ENCODE data around the gene ABAT.

Gene ABAT

DNA sequence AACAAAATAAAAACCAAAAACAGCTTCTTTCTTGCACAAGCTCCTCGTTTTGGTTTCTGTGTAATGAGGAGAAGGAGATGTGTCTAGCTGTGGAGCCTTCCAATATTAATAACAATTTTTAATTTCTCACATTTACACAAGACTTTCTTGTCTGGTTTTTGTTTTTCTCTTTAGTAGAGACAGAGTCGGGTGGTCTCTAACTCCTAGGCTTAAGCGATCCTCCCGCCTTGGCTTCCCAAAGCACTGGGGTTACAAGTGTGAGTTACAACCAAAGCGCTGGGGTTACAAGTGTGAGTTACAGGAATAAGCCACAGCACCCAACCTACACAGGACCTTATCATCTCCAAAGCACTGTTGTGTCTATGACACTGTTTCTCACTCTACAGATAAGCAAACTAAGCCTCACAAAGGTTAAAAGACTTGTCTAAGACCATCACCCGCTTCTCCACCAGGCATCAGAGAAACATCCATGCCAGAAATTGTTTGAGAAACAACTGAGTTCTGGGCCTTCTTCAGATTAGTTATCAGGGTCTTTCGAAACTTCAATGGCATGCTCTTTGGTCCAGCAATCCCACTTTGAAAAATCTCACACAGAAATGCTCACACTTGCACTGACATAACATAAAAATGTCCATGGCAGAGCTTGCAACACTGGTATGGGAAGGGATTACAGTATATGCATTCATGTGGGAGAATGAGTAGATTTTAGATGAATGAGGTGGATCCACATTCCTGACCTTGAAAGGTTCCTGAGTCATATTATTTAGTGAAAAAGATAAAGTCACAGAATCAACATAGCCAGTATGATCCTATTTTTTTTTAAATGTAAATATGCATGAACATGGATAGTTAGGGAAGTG, 3.9 kb downstream of the ABAT start:
- Mint-ChIP-seq H3K9me3 (no peaks in the 10 kb centered on the region), H3K27ac (no peak overlapping the region), H3K4me1 (ENCODE audit: low read depth in 2 of 2) (peaks cover 15 to 26% of the 10 kb centered on the region in 2 donors), H3K36me3 (ENCODE audit: insufficient read depth) (peaks cover 12% of the 10 kb centered on the region), H3K27me3 (no peaks in the 10 kb centered on the region), H3K4me3 (no peak overlapping the region)
- no peak for ATAC-seq (replicated peaks)
- DNase-seq: no peak

DNA sequence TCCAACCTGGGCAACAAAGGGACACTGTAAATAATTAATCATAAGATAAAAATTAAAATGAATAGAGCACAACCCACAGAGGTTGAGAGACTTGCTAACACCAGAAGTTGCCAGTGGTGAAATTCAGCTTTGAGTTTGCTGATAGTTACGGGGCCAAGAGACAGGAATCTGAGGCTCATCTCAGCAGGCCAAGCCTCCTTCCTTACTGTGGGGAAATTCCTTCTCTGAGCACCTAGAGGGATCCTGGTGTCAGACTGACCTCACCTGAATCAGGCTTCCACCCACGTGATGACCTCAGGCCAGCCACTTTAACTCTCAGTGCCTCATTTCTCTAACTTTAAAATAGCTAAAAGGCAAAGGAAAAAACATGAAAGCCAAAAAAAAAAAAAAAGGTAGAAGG, 4.7 kb downstream of the ABAT start:
- H3K36me3 Mint-ChIP-seq (ENCODE audit: insufficient read depth): peaks cover 12% of the 10 kb centered on the region
- H3K4me1 Mint-ChIP-seq (ENCODE audit: low read depth in 2 of 2): peaks cover 12 to 22% of the 10 kb centered on the region in 2 donors
- no peak overlapping the region for H3K27ac Mint-ChIP-seq
- H3K4me3 Mint-ChIP-seq: no peak overlapping the region
- ATAC-seq (replicated peaks) (no peak), DNase-seq (no peak)
- no peaks in the 10 kb centered on the region for H3K9me3 Mint-ChIP-seq
- no peaks in the 10 kb centered on the region for H3K27me3 Mint-ChIP-seq

- DNase-seq: no peak
- no peak for ATAC-seq (replicated peaks)
- no peak overlapping the region for H3K4me3 Mint-ChIP-seq
- no peak overlapping the region for H3K27ac Mint-ChIP-seq
- peaks cover 3 to 12% of the 10 kb centered on the region in 2 donors for H3K4me1 Mint-ChIP-seq (ENCODE audit: low read depth in 2 of 2)
- H3K9me3 Mint-ChIP-seq: no peaks in the 10 kb centered on the region
- H3K27me3 Mint-ChIP-seq: no peaks in the 10 kb centered on the region
- peaks cover 3% of the 10 kb centered on the region for H3K36me3 Mint-ChIP-seq (ENCODE audit: insufficient read depth)
These were observed 8.3 kb downstream of the ABAT start for GRCh38 chr16:8682551-8683259.

DNA sequence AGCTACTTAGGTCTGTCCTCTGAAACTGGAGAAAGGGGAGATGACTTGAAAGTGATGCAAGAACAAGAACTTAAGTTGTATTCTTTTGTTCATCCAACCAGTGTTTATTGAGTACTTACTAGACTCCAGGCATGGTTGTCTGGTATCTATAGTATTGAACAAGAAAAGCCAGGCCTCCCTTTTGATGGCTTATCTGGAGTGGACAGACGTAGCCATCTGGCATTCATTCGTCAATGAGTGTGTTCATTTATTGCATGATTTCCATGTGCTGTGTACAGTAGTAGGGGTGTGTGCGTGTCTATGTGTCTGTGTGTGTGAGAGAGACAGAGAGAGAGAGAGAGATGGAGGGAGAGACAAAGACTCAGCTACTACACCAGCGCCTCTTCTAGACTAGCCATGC, 9.2 kb downstream of the ABAT start:
- Mint-ChIP-seq H3K9me3 (no peaks in the 10 kb centered on the region), H3K4me3 (no peak overlapping the region), H3K36me3 (ENCODE audit: insufficient read depth) (peaks cover 3% of the 10 kb centered on the region), H3K27ac (no peak overlapping the region), H3K4me1 (ENCODE audit: low read depth in 2 of 2) (peaks cover 3 to 12% of the 10 kb centered on the region in 2 donors), H3K27me3 (no peaks in the 10 kb centered on the region)
- no peak for DNase-seq
- ATAC-seq (replicated peaks): no peak

- Mint-ChIP-seq H3K4me3 (no peak overlapping the region), H3K27ac (no peak overlapping the region), H3K36me3 (ENCODE audit: insufficient read depth) (peaks cover 3% of the 10 kb centered on the region), H3K4me1 (ENCODE audit: low read depth in 2 of 2) (peaks cover under 1 to 3% of the 10 kb centered on the region in 2 donors), H3K27me3 (no peaks in the 10 kb centered on the region), H3K9me3 (peaks cover 0 to 5% of the 10 kb centered on the region in 2 donors)
- ATAC-seq (replicated peaks) (no peak), DNase-seq (no peak)
These were observed 11.2 kb downstream of the ABAT start for GRCh38 chr16:8685617-8686016.

DNA sequence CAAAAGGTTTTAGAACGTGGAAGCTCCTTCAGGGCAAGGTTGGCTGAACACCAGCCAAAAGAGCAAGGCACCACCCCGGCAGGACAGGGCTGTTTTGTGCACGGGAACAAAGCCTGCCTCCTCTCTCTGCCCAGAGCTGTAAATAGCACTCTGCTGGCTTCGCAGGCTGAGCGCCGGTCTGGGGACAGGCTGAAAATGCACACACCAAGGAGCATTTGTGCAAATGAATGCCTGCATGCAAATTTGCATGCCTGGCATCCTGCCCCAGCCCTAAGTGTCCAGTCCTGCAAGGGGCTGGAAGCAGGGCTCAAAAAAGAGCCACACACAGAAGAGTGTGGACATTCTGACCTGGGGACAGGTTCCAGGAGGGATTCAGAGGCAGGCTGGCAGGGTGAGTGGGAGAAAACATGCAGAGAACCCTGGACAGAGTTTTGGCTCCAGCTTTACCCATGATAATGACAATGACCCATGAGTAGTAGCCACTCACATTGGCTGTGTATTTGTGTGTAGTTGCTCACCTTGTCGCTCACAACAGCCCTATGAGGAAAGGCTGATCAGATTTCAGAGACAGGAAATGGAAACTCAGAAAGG, 11.7 kb downstream of the ABAT start:
- DNase-seq (no peak), ATAC-seq (replicated peaks) (no peak)
- peaks cover 0 to 5% of the 10 kb centered on the region in 2 donors for H3K9me3 Mint-ChIP-seq
- H3K36me3 Mint-ChIP-seq (ENCODE audit: insufficient read depth): peaks cover 3% of the 10 kb centered on the region
- H3K27ac Mint-ChIP-seq: no peak overlapping the region
- H3K27me3 Mint-ChIP-seq: no peaks in the 10 kb centered on the region
- peaks cover 0 to 3% of the 10 kb centered on the region in 2 donors for H3K4me1 Mint-ChIP-seq (ENCODE audit: low read depth in 2 of 2)
- no peak overlapping the region for H3K4me3 Mint-ChIP-seq

DNA sequence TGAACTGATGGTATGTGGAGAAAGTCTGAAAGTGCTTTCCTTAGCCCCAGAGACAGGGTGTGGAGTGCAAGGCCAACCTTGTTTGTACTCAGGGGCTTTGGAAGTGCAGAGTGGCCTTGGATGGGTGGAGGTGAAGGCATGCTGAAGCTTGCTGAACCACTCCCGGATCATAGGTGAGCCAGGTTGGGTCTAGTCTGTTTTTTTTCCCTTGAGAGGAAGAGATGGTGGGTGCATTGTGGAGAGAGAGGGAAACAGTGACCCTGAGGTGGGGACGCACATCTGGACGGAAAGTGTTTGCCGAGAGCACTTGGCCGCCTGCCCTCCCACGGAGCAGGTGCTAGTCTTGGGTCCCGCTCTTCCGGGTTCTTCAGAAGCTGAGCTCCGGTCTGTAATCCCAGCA, 12.5 kb downstream of the ABAT start:
- DNase-seq (no peak), ATAC-seq (replicated peaks) (no peak)
- Mint-ChIP-seq H3K4me1 (ENCODE audit: low read depth in 2 of 2) (peaks cover 0 to 3% of the 10 kb centered on the region in 2 donors), H3K27ac (no peak overlapping the region), H3K27me3 (no peaks in the 10 kb centered on the region), H3K9me3 (peaks cover 0 to 5% of the 10 kb centered on the region in 2 donors), H3K4me3 (no peak overlapping the region), H3K36me3 (ENCODE audit: insufficient read depth) (no peaks in the 10 kb centered on the region)

DNA sequence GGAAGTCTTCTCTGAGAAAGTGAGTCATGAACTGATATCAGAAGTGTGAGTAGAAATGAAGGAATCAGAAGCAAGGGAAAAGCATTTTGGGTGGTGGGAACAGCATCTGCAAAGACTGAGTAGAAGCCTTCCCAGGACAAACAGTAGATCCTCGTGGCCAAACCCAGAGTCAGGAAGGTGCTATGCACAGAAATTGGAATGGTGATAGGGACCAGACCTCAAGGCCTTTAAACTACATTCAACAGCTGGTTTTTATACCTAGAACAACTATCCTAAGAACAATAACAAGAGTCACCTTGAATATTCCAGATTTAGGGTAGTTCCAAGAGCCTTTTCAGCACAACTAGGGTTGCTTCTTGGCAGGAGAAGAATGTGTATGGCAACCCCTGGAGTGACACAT, 15.3 kb downstream of the ABAT start:
- Mint-ChIP-seq H3K36me3 (ENCODE audit: insufficient read depth) (no peaks in the 10 kb centered on the region), H3K27ac (no peak overlapping the region)

DNA sequence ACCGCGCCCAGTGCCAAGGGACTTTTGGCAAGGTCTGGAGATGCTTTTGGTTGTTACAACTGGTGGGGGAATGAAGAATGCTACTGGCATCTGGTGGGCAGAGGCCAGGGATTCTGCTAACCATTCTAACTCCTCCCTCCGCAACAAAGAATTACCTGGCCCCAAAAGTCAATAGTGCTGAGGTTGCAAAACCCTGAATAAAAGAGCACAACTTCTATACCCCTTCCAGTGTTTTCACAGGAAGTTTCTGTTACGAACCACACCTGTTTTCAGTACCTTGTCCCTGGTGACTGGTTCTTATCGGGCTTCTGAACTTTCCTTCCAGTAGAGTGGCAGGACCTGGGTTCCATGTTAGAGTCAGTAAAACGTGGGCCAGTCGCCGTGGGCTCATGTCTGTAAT, 17.3 kb downstream of the ABAT start:
- no peak overlapping the region for H3K4me3 Mint-ChIP-seq
- DNase-seq (no peak), ATAC-seq (replicated peaks) (no peak)
- H3K27me3 Mint-ChIP-seq: no peaks in the 10 kb centered on the region
- H3K4me1 Mint-ChIP-seq (ENCODE audit: low read depth in 2 of 2): no peaks in the 10 kb centered on the region
- H3K9me3 Mint-ChIP-seq: peaks cover 0 to 5% of the 10 kb centered on the region in 2 donors
- H3K27ac Mint-ChIP-seq: peak overlapping the region in 1 of 2 donors; percentile 44
- peaks cover 5% of the 10 kb centered on the region for H3K36me3 Mint-ChIP-seq (ENCODE audit: insufficient read depth)

More for the DNA sequence above, 15.3 kb downstream of the ABAT start:
- Mint-ChIP-seq H3K4me1 (ENCODE audit: low read depth in 2 of 2) (peaks cover 0 to 3% of the 10 kb centered on the region in 2 donors), H3K27me3 (no peaks in the 10 kb centered on the region), H3K9me3 (peaks cover 0 to 5% of the 10 kb centered on the region in 2 donors), H3K4me3 (no peak overlapping the region)
- DNase-seq (no peak), ATAC-seq (replicated peaks) (no peak)

GRCh38 chr16:8694795-8695728, 20.6 kb downstream of the ABAT start:
- H3K9me3 Mint-ChIP-seq: no peaks in the 10 kb centered on the region
- DNase-seq: no peak
- ATAC-seq (replicated peaks): no peak
- peak overlapping the region in 1 of 2 donors; percentile 0 for H3K27ac Mint-ChIP-seq
- no peaks in the 10 kb centered on the region for H3K27me3 Mint-ChIP-seq
- no peak overlapping the region for H3K4me3 Mint-ChIP-seq
- no peaks in the 10 kb centered on the region for H3K4me1 Mint-ChIP-seq (ENCODE audit: low read depth in 2 of 2)
- H3K36me3 Mint-ChIP-seq (ENCODE audit: insufficient read depth): peaks cover 8% of the 10 kb centered on the region

- Mint-ChIP-seq H3K4me3 (no peak overlapping the region), H3K9me3 (no peaks in the 10 kb centered on the region), H3K27me3 (no peaks in the 10 kb centered on the region), H3K36me3 (ENCODE audit: insufficient read depth) (peaks cover 8% of the 10 kb centered on the region), H3K4me1 (ENCODE audit: low read depth in 2 of 2) (no peaks in the 10 kb centered on the region), H3K27ac (no peak overlapping the region)
- no peak for ATAC-seq (replicated peaks)
- no peak for DNase-seq
These were observed 22.5 kb downstream of the ABAT start for GRCh38 chr16:8696880-8697279.

DNA sequence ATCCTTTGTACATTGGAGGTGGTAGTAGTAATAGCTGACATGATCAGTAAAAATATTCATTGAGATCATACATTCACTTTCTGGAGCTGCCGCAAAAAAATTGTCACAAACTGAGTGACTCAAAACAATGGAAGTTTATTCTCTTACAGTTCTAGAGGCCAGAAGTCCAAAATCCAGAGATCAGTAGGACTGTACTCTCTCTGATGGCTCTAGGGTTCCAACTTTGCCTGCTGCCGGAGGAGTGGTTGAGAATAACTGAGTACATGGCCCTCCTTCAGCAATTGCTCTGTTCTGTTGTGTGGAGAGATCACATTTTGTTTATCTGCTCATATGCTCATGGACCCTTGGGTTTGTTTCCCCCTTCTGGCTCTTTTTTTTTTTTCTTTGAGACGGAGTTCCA, 23.5 kb downstream of the ABAT start:
- DNase-seq (no peak), ATAC-seq (replicated peaks) (no peak)
- Mint-ChIP-seq H3K27me3 (no peaks in the 10 kb centered on the region), H3K4me1 (ENCODE audit: low read depth in 2 of 2) (peaks cover 2% of the 10 kb centered on the region in 2 donors), H3K4me3 (no peak overlapping the region), H3K36me3 (ENCODE audit: insufficient read depth) (peaks cover 11% of the 10 kb centered on the region), H3K9me3 (no peaks in the 10 kb centered on the region), H3K27ac (no peak overlapping the region)

GRCh38 chr16:8703693-8704092, 29.3 kb downstream of the ABAT start:
- Mint-ChIP-seq H3K4me1 (ENCODE audit: low read depth in 2 of 2) (peaks cover 2 to 4% of the 10 kb centered on the region in 2 donors), H3K36me3 (ENCODE audit: insufficient read depth) (peaks cover 6% of the 10 kb centered on the region)
- DNase-seq: no peak

More at GRCh38 chr16:8703693-8704092, 29.3 kb downstream of the ABAT start:
- Mint-ChIP-seq H3K4me3 (no peak overlapping the region), H3K27ac (no peak overlapping the region), H3K9me3 (no peaks in the 10 kb centered on the region), H3K27me3 (no peaks in the 10 kb centered on the region)
- no peak for ATAC-seq (replicated peaks)

Data from effector memory CD8-positive, alpha-beta T cell (primary cell).